ENCODE data around the gene SLC15A5. TPM values are rescaled to one million over a fixed set of nuclear protein-coding genes. Genes with fewer than 3 reads are reported as not detected.

SLC15A5 gene
- total RNA-seq, 1 donor from 2014 or later, result not detected

DNA sequence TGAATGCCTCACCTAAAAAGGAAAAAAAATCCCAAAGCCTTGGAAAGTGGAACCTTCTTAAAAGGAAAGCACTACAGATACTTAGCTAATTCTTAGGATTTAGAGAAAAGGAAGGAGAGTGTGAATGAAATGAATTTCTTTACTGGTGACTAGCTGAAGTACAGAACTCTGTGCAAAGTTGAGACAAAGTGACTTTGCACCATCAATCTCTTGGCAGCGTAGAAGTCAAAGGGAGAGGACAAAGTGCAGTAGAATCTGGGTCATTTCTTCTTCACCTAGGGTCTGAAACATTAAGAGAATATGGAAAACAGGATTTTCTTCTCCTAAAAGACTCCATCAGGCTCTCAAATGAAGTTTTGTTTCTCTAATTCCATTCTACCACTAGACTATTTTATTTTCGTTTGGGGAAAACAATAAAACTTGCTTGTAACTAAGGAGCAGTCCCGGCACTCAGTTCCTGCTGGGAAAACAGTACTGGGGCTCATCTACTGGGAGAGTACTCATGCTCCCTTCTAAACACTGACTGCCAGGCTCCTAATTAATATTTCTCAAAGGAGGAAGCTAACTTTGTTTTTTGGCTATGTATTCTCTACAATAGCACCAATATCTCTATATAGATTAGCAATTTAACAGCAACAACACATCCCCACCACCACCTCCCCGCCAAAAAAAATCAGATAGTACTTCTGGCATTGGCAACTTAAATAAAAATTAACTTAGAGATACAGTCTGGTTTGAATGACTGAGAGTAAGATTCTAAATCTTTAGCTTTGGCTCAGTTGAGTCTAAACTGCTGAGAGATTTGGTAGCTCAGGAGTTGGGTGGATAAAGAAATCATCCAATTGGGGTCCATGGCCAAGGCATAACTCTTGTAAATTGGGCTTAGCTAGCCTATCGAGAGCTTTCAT, 110.7 kb downstream of the SLC15A5 start:
- no peaks in the 10 kb centered on the region for H3K9me3 Mint-ChIP-seq (ENCODE audit: unreplicated experiment)
- peaks cover 2% of the 10 kb centered on the region for H3K4me1 Mint-ChIP-seq (ENCODE audit: low read depth, unreplicated experiment)
- no peaks in the 10 kb centered on the region for H3K27me3 Mint-ChIP-seq (ENCODE audit: unreplicated experiment)
- no peak for DNase-seq
- TF ChIP-seq, protein P1, sequence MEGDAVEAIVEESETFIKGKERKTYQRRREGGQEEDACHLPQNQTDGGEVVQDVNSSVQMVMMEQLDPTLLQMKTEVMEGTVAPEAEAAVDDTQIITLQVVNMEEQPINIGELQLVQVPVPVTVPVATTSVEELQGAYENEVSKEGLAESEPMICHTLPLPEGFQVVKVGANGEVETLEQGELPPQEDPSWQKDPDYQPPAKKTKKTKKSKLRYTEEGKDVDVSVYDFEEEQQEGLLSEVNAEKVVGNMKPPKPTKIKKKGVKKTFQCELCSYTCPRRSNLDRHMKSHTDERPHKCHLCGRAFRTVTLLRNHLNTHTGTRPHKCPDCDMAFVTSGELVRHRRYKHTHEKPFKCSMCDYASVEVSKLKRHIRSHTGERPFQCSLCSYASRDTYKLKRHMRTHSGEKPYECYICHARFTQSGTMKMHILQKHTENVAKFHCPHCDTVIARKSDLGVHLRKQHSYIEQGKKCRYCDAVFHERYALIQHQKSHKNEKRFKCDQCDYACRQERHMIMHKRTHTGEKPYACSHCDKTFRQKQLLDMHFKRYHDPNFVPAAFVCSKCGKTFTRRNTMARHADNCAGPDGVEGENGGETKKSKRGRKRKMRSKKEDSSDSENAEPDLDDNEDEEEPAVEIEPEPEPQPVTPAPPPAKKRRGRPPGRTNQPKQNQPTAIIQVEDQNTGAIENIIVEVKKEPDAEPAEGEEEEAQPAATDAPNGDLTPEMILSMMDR (IDR thresholded peaks at IDR 0.05; ENCODE audit: partially characterized antibody, unreplicated experiment), result no peak
- H3K27ac Mint-ChIP-seq (ENCODE audit: unreplicated experiment), result no peak overlapping the region
- no peak overlapping the region for H3K4me3 Mint-ChIP-seq (ENCODE audit: unreplicated experiment)
- H3K36me3 Mint-ChIP-seq (ENCODE audit: unreplicated experiment), result no peaks in the 10 kb centered on the region

GRCh38 chr12:16165506-16165905, 112.0 kb downstream of the SLC15A5 start:
- no peak overlapping the region for H3K4me3 Mint-ChIP-seq (ENCODE audit: unreplicated experiment)
- no peak overlapping the region for H3K27ac Mint-ChIP-seq (ENCODE audit: unreplicated experiment)
- TF ChIP-seq, protein P1 (IDR thresholded peaks at IDR 0.05; ENCODE audit: partially characterized antibody, unreplicated experiment), result peak; percentile 32
- H3K4me1 Mint-ChIP-seq (ENCODE audit: low read depth, unreplicated experiment), result peaks cover 2% of the 10 kb centered on the region
- H3K9me3 Mint-ChIP-seq (ENCODE audit: unreplicated experiment), result no peaks in the 10 kb centered on the region
- DNase-seq, result peak; percentile 30
- H3K36me3 Mint-ChIP-seq (ENCODE audit: unreplicated experiment), result no peaks in the 10 kb centered on the region
- H3K27me3 Mint-ChIP-seq (ENCODE audit: unreplicated experiment), result no peaks in the 10 kb centered on the region

GRCh38 chr12:16163901-16164300, 113.6 kb downstream of the SLC15A5 start:
- DNase-seq, result no peak
- H3K9me3 Mint-ChIP-seq (ENCODE audit: unreplicated experiment), result no peaks in the 10 kb centered on the region
- no peak overlapping the region for H3K27ac Mint-ChIP-seq (ENCODE audit: unreplicated experiment)
- H3K4me3 Mint-ChIP-seq (ENCODE audit: unreplicated experiment), result no peak overlapping the region
- H3K27me3 Mint-ChIP-seq (ENCODE audit: unreplicated experiment), result no peaks in the 10 kb centered on the region
- H3K36me3 Mint-ChIP-seq (ENCODE audit: unreplicated experiment), result no peaks in the 10 kb centered on the region
- H3K4me1 Mint-ChIP-seq (ENCODE audit: low read depth, unreplicated experiment), result peaks cover 2% of the 10 kb centered on the region
- TF ChIP-seq, protein P1 (IDR thresholded peaks at IDR 0.05; ENCODE audit: partially characterized antibody, unreplicated experiment), result no peak

- TF ChIP-seq, protein P1 (IDR thresholded peaks at IDR 0.05; ENCODE audit: partially characterized antibody, unreplicated experiment), result no peak
- no peaks in the 10 kb centered on the region for H3K36me3 Mint-ChIP-seq (ENCODE audit: unreplicated experiment)
- no peak overlapping the region for H3K27ac Mint-ChIP-seq (ENCODE audit: unreplicated experiment)
- no peak overlapping the region for H3K4me3 Mint-ChIP-seq (ENCODE audit: unreplicated experiment)
- no peaks in the 10 kb centered on the region for H3K9me3 Mint-ChIP-seq (ENCODE audit: unreplicated experiment)
- no peak for DNase-seq
- H3K27me3 Mint-ChIP-seq (ENCODE audit: unreplicated experiment), result no peaks in the 10 kb centered on the region
- peaks cover 2% of the 10 kb centered on the region for H3K4me1 Mint-ChIP-seq (ENCODE audit: low read depth, unreplicated experiment)
These were observed 114.3 kb downstream of the SLC15A5 start for GRCh38 chr12:16163146-16163545.

DNA sequence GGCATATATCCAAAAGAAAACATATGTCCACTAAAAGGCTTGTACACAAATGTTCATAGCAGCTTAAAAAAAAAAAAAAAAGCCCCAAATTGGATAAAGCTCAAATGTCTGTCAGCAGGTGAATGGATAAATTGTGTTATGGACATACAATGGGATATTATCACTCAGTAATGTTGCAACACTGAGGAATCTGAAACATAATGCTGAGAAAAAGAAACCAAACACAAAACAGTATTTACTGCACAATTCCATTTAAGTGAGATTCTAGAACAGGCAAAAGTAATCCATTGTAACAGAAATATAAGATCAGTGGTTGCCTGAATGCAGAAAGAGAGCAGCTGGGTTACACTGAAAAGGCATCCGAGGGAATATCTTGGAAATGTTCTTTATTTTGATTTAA, 117.9 kb downstream of the SLC15A5 start:
- H3K27me3 Mint-ChIP-seq (ENCODE audit: unreplicated experiment), result peaks cover 3% of the 10 kb centered on the region
- no peaks in the 10 kb centered on the region for H3K36me3 Mint-ChIP-seq (ENCODE audit: unreplicated experiment)
- peaks cover 2% of the 10 kb centered on the region for H3K4me1 Mint-ChIP-seq (ENCODE audit: low read depth, unreplicated experiment)
- TF ChIP-seq, protein P1 (IDR thresholded peaks at IDR 0.05; ENCODE audit: partially characterized antibody, unreplicated experiment), result no peak
- H3K4me3 Mint-ChIP-seq (ENCODE audit: unreplicated experiment), result no peak overlapping the region
- H3K9me3 Mint-ChIP-seq (ENCODE audit: unreplicated experiment), result no peaks in the 10 kb centered on the region
- no peak overlapping the region for H3K27ac Mint-ChIP-seq (ENCODE audit: unreplicated experiment)
- no peak for DNase-seq

Measured in glutamatergic neuron (in vitro differentiated cells).